K562 (cell line): Measurements from ENCODE around the gene FLT1. TPM values are rescaled to one million over a fixed set of nuclear protein-coding genes. Genes with fewer than 3 reads are reported as not detected.

Experiments used
- ATAC-seq: fragments of 200-7000 bp; cut with Tn5 transposase; 3 replicates; pipeline ENCODE4 v1.9.1; 2020; ENCODE audit warnings: moderate library complexity
- BruUV-seq: library from RNA; stranded (reverse); fragments of 400-500 nt; replicated peaks from 2 replicates; lab custom pipeline; 2021; lab: Mats Ljungman, UMichigan
- CTCF ChIA-PET: fragments of 300-600 bp; formaldehyde crosslinking; extraction: SDS; loops from one replicate; lab custom pipeline; 2021; ENCODE audit warnings: low intra/inter-chr PET ratio; lab: Yijun Ruan, JAX
- POLR2A ChIA-PET: fragments of 300-600, 350-650 bp; sonication (Branson Sonifier 250); formaldehyde crosslinking; extraction: SDS; loops from one replicate; lab custom pipeline; 2021; ENCODE audit warnings: antibody characterized with exemption, inconsistent platforms; lab: Yijun Ruan, JAX
- DNase-seq, 4 experiments: peaks; one replicate each; pipeline versions ENCODE4 v3.0.0 to v3.0.0-alpha.2; 2011 to 2018; ENCODE audit warnings: low spot score in 3 of 4, mixed read lengths in 3 of 4; ENCODE audit errors: extremely low read depth in 1 of 4
- FAIRE-seq: peaks from 2 replicates; lab custom pipeline; 2011; peaks lifted over from hg19 to GRCh38; lab: Jason Lieb, UNC
- H2AFZ ChIP-seq: 2 replicates; pipeline ENCODE4 v1.6.0; 2011; ENCODE audit warnings: low read depth, low read length, control low read depth, inconsistent platforms
- H3K27ac ChIP-seq: fragments of 200-600 bp; 3 replicates; pipeline ENCODE4 v1.8.0; 2011; ENCODE audit warnings: low read depth, mild to moderate bottlenecking, control low read depth, inconsistent platforms, low read length, moderate library complexity, mixed read lengths; ENCODE audit errors: extremely low read depth
- H3K27me3 ChIP-seq, 2 experiments: fragments of 300-600 bp in 1 of 2; 2 replicates in 1 of 2; 3 replicates in 1 of 2; pipeline versions ENCODE4 v1.6.0 to v1.8.0; 2011; ENCODE audit warnings: inconsistent platforms in 2 of 2, low read length in 2 of 2, mild to moderate bottlenecking in 1 of 2, mixed read lengths in 1 of 2, moderate library complexity in 1 of 2; ENCODE audit not compliant: control insufficient read depth in 2 of 2, insufficient read depth in 2 of 2
- H3K36me3 ChIP-seq: fragments of 300-600 bp; 3 replicates; pipeline ENCODE4 v1.8.0; 2011; ENCODE audit warnings: mild to moderate bottlenecking, low read length, inconsistent platforms; ENCODE audit not compliant: control insufficient read depth, insufficient read depth
- H3K4me1 ChIP-seq, 2 experiments: fragments of 200-600 bp in 1 of 2; replicated peaks in 1 of 2; 2 replicates in 1 of 2; 3 replicates in 1 of 2; pipeline versions ENCODE4 v1.5.1 to v1.8.0; 2011; ENCODE audit warnings: inconsistent platforms in 2 of 2, low read length in 2 of 2, mild to moderate bottlenecking in 1 of 2, mixed read lengths in 1 of 2, moderate library complexity in 1 of 2; ENCODE audit not compliant: control insufficient read depth in 2 of 2, insufficient read depth in 2 of 2
- H3K4me2 ChIP-seq: 2 replicates; pipeline ENCODE4 v1.6.1; 2011; ENCODE audit warnings: low read length, control low read depth, inconsistent platforms, mixed read lengths; ENCODE audit not compliant: insufficient read depth
- H3K4me3 ChIP-seq: fragments of 200-600 bp; sonication (generic), shearing (Covaris generic); 2 replicates; pipeline ENCODE4 v1.5.1; 2016; ENCODE audit warnings: control low read depth, inconsistent platforms
- H3K79me2 ChIP-seq: fragments of 200-600 bp; 3 replicates; pipeline ENCODE4 v1.8.0; 2011; ENCODE audit warnings: low read length, inconsistent platforms; ENCODE audit not compliant: control insufficient read depth, insufficient read depth
- H3K9ac ChIP-seq, 2 experiments: 2 replicates each; pipeline versions ENCODE4 v1.6.0 to v1.6.1; 2011; ENCODE audit warnings: low read depth in 2 of 2, low read length in 2 of 2, control low read depth in 1 of 2, inconsistent platforms in 1 of 2, mild to moderate bottlenecking in 1 of 2, mixed read lengths in 1 of 2; ENCODE audit not compliant: insufficient read depth in 1 of 2
- H3K9me1 ChIP-seq: one replicate; pipeline ENCODE4 v1.6.0; 2011; ENCODE audit warnings: inconsistent platforms, mild to moderate bottlenecking, low read length, moderate library complexity; ENCODE audit not compliant: control insufficient read depth, insufficient read depth
- H3K9me3 ChIP-seq: replicated peaks from 2 replicates; pipeline ENCODE4 v1.5.1; 2011; ENCODE audit warnings: low read depth, low read length, inconsistent platforms; ENCODE audit not compliant: control insufficient read depth, insufficient read depth
- H4K20me1 ChIP-seq: replicated peaks from 2 replicates; pipeline ENCODE4 v1.6.1; 2011; ENCODE audit warnings: low read length, inconsistent platforms, mixed read lengths; ENCODE audit not compliant: control insufficient read depth, insufficient read depth
- ESRRA ChIP-seq: fragments of 450-650 bp; IDR thresholded peaks from 2 replicates; pipeline ENCODE4 v1.6.1; 2014; ENCODE audit warnings: low read depth, mild to moderate bottlenecking, moderate library complexity, borderline replicate concordance
- ETS2 ChIP-seq: IDR thresholded peaks from 2 replicates; pipeline ENCODE4 v1.6.1; 2016; ENCODE audit warnings: borderline replicate concordance, missing genetic modification characterization, mild to moderate bottlenecking, moderate library complexity, missing compliant biosample characterization; ENCODE audit not compliant: poor library complexity, severe bottlenecking
- L3MBTL2 ChIP-seq: fragments of 450-650 bp; IDR thresholded peaks from 2 replicates; pipeline ENCODE4 v1.6.1; 2016; ENCODE audit warnings: mild to moderate bottlenecking, moderate library complexity
- NFIC ChIP-seq: fragments of 450-650 bp; IDR thresholded peaks from 2 replicates; pipeline ENCODE4 v1.6.1; 2017; ENCODE audit warnings: mild to moderate bottlenecking, inconsistent platforms
- NR2C1 ChIP-seq, 2 experiments: fragments of 450-650 bp; IDR thresholded peaks; 2 replicates each; pipeline ENCODE4 v1.6.1; 2017; ENCODE audit warnings: mild to moderate bottlenecking in 2 of 2, antibody characterized with exemption in 1 of 2, inconsistent platforms in 1 of 2, missing compliant biosample characterization in 1 of 2, missing genetic modification characterization in 1 of 2
- RAD21 ChIP-seq, 2 experiments: fragments of 250-450 bp in 1 of 2; fragments of 450-650 bp in 1 of 2; sonication (Bioruptor Pico) in 1 of 2; formaldehyde crosslinking in 1 of 2; IDR thresholded peaks in 1 of 2; conservative IDR thresholded peaks in 1 of 2; 2 replicates each; pipeline versions ENCODE4 v1.4.0 to v1.8.0; 2020 to 2022; ENCODE audit warnings: mild to moderate bottlenecking in 2 of 2, moderate library complexity in 1 of 2
- XRCC3 ChIP-seq: fragments of 450-650 bp; IDR thresholded peaks from 2 replicates; pipeline ENCODE4 v1.6.1; 2017; ENCODE audit warnings: mild to moderate bottlenecking, moderate library complexity
- ZNF507 ChIP-seq: conservative IDR thresholded peaks from 2 replicates; pipeline ENCODE4 v1.6.1; 2017; ENCODE audit warnings: missing genetic modification characterization, missing compliant biosample characterization
- WGBS: fragments of 100-300 bp; shearing (Covaris generic); methylation state at CpG from one replicate; pipeline ENCODE4 v1.1.6; 2016; ENCODE audit warnings: low coverage, mixed read lengths; ENCODE audit not compliant: insufficient coverage; ENCODE audit errors: missing lambda C conversion rate; 5-methylcytosine and 5-hydroxymethylcytosine counted together
- in situ Hi-C: fragments of 300-500 bp; cut with MboI; formaldehyde crosslinking; loops from 4 replicates; pipeline ENCODE4 v1.15.0; 2018; ENCODE audit warnings: inconsistent platforms, mixed read lengths
- intact Hi-C: fragments of 100-400 bp; cut with micrococcal nuclease; formaldehyde crosslinking; loops from 2 replicates; pipeline ENCODE4 v1.14.2; 2022
- polyA plus RNA-seq, 8 experiments: library from polyadenylated mRNA; depleted of rRNA in 4 of 8; stranded (reverse) in 5 of 8; unstranded in 3 of 8; fragments of >200 nt; fragmentation: Nextera tagmentation in 2 of 8; fragmentation: Illumina TruSeq in 1 of 8; extraction: Ambion mirVana in 2 of 8; extraction: Trizol in 1 of 8; gene quantifications; 2 replicates each; pipeline versions ENCODE4 v1.2.1 to v1.2.3, GENCODE V29; 2011 to 2014; ENCODE audit warnings: inconsistent platforms in 1 of 8, missing spikeins in 1 of 8
- total RNA-seq, 7 experiments: library from RNA; depleted of rRNA in 6 of 7; stranded (reverse); fragments of >200 nt in 6 of 7; fragmentation: Illumina TruSeq in 2 of 7; extraction: Trizol in 2 of 7; gene quantifications; 2 replicates each; pipeline versions ENCODE4 v1.2.1 to v1.2.3, GENCODE V29; 2011 to 2021; ENCODE audit warnings: low replicate concordance in 1 of 7
- TF ChIP-seq, protein P1 (sequence below): fragments of 250-450 bp; sonication (Bioruptor Pico); IDR thresholded peaks from 2 replicates; pipeline ENCODE4 v1.8.0; 2021; ENCODE audit warnings: moderate library complexity, mild to moderate bottlenecking, inconsistent platforms
- TF ChIP-seq, protein P2 (sequence below), 3 experiments: IDR thresholded peaks in 2 of 3; conservative IDR thresholded peaks in 1 of 3; 2 replicates each; pipeline ENCODE4 v1.5.1; 2011 to 2012; ENCODE audit warnings: low read length in 3 of 3, mild to moderate bottlenecking in 3 of 3, control low read depth in 2 of 3, improper control_type of control experiment in 1 of 3, inconsistent platforms in 1 of 3, low read depth in 1 of 3, mixed read lengths in 1 of 3, moderate library complexity in 1 of 3; ENCODE audit not compliant: insufficient read depth in 2 of 3

FLT1 gene
- total and polyA plus RNA-seq, 9 of the 15 experiments (the other 6 are each of a cell fraction or from before 2014, with no cell fraction given) = 0.01 to 2.0 (median 0.22) TPM

DNA sequence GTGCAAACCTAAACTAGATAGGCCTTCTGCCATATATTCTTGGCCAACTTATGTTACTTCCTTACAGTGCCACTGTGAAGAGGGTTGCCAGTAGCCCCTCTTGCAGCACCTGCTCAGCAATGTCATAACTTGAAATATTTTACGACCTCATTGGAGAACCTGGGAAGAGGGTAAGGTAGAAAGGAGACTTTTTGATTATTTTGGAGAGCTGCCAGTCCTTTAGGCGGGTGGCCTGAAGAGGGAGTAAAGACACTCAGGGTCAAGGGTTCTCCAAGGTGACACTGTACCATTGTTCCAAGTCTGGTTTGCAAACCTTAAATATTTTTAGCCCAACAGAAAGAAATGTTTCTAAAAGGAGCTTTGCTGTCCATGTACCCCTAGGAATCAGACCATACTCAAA is 118.3 kb downstream of the FLT1 start:
- intact Hi-C loops = no loop called here
- WGBS = 14% methylated on average over 2 of the region's 2 CpGs
- Histone ChIP-seq H2AFZ (no peak overlapping the region), H3K9me3 (no peaks in the 10 kb centered on the region), H3K79me2 (no peaks in the 10 kb centered on the region), H3K9me1 (no peaks in the 10 kb centered on the region), H3K27me3 (no peaks in the 10 kb centered on the region), H4K20me1 (no peaks in the 10 kb centered on the region), H3K4me2 (no peak overlapping the region), H3K36me3 (no peaks in the 10 kb centered on the region), H3K27ac (no peak overlapping the region), H3K4me3 (no peak overlapping the region), H3K4me1 (peaks cover 0 to 10% of the 10 kb centered on the region in 2 experiments; a peak in 3 of 5 replicates), H3K9ac (no peak overlapping the region)
- ChIA-PET POLR2A (interaction anchor here (1.1 to 1.3 kb wide), 2 partner anchors 20 to 22 kb away, joined by 4 read pairs; no protein-coding TSS in a partner anchor), CTCF (no interaction called here)
- ATAC-seq (peak; percentile 73), FAIRE-seq (no peak), DNase-seq (peak in 2 of 4 experiments; percentile 28 to 37)
- no TSS peak for BruUV-seq
- in situ Hi-C loops = no loop called here
- TF ChIP-seq, protein P1, sequence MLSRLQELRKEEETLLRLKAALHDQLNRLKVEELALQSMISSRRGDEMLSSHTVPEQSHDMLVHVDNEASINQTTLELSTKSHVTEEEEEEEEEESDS (CRISPR knock-in tag) = no peak
- TF ChIP-seq NFIC = peak; percentile 88
- TF ChIP-seq, protein P2, sequence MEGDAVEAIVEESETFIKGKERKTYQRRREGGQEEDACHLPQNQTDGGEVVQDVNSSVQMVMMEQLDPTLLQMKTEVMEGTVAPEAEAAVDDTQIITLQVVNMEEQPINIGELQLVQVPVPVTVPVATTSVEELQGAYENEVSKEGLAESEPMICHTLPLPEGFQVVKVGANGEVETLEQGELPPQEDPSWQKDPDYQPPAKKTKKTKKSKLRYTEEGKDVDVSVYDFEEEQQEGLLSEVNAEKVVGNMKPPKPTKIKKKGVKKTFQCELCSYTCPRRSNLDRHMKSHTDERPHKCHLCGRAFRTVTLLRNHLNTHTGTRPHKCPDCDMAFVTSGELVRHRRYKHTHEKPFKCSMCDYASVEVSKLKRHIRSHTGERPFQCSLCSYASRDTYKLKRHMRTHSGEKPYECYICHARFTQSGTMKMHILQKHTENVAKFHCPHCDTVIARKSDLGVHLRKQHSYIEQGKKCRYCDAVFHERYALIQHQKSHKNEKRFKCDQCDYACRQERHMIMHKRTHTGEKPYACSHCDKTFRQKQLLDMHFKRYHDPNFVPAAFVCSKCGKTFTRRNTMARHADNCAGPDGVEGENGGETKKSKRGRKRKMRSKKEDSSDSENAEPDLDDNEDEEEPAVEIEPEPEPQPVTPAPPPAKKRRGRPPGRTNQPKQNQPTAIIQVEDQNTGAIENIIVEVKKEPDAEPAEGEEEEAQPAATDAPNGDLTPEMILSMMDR (IDR thresholded peaks at IDR 0.05 in 2 of 3, conservative IDR thresholded peaks at IDR 0.05 in 1 of 3; ENCODE audit: insufficient read depth in 2 of 3, low read depth in 1 of 3, low read length in 3 of 3) = peak; percentile 6 to 24 (median 16); a peak in 1 of 6 replicates
- no peak for TF ChIP-seq ZNF507 (tag)
- peak; percentile 32; the same call in 1 of the 2 replicates for TF ChIP-seq NR2C1 (IDR thresholded peaks at IDR 0.05)
- peak; percentile 68 for TF ChIP-seq NR2C1 (tag; IDR thresholded peaks at IDR 0.05)
- no peak for TF ChIP-seq ETS2
- TF ChIP-seq L3MBTL2 = no peak
- peak in 1 of 2 experiments; percentile 44; a peak in 2 of 4 replicates for TF ChIP-seq RAD21 (CRISPR knock-in tag; conservative IDR thresholded peaks at IDR 0.05 in 1 of 2, IDR thresholded peaks at IDR 0.05 in 1 of 2)
- TF ChIP-seq ESRRA = peak; percentile 87
- TF ChIP-seq XRCC3 = no peak
